Inferior parietal cortex (tissue), 1 donor: Measurements from ENCODE around the gene CRYGN.

Source experiments
- DNase-seq: peaks from one replicate; pipeline ENCODE4 v3.0.0-alpha.2; 2016; ENCODE audit errors: extremely low spot score

CRYGN gene

GRCh38 chr7:151426904-151427704, 12.8 kb downstream of the CRYGN start:
- no peak for DNase-seq

GRCh38 chr7:151426441-151426903, 13.5 kb downstream of the CRYGN start:
- DNase-seq, result no peak

GRCh38 chr7:151425670-151426440, 14.1 kb downstream of the CRYGN start:
- no peak for DNase-seq

GRCh38 chr7:151424799-151425198, 15.1 kb downstream of the CRYGN start:
- no peak for DNase-seq

- DNase-seq, result no peak
Observed at GRCh38 chr7:151423936-151424335, 16.0 kb downstream of the CRYGN start.

GRCh38 chr7:151423226-151423625, 16.7 kb downstream of the CRYGN start:
- no peak for DNase-seq

GRCh38 chr7:151422212-151422611, 17.7 kb downstream of the CRYGN start:
- no peak for DNase-seq

- DNase-seq, result no peak
Observed at GRCh38 chr7:151420144-151420543, 19.8 kb downstream of the CRYGN start.

- no peak for DNase-seq
Observed at GRCh38 chr7:151416941-151417315, 23.0 kb downstream of the CRYGN start.

GRCh38 chr7:151416112-151416940, 23.6 kb downstream of the CRYGN start:
- no peak for DNase-seq

- no peak for DNase-seq
Observed at GRCh38 chr7:151415375-151416105, 24.4 kb downstream of the CRYGN start.

GRCh38 chr7:151413241-151413640, 26.7 kb downstream of the CRYGN start:
- no peak for DNase-seq

GRCh38 chr7:151412318-151412717, 27.6 kb downstream of the CRYGN start:
- no peak for DNase-seq

- DNase-seq, result no peak
Observed at GRCh38 chr7:151411551-151411950, 28.4 kb downstream of the CRYGN start.

GRCh38 chr7:151410405-151411390, 29.2 kb downstream of the CRYGN start:
- no peak for DNase-seq

- DNase-seq, result no peak
Observed at GRCh38 chr7:151409667-151410404, 30.1 kb downstream of the CRYGN start, which contains the start of gene WDR86. Gene WDR86, minus strand, starts transcription at chr7:151410038. Its CDS starts 449 bp downstream, at chr7:151409589.

GRCh38 chr7:151408839-151409666, 30.9 kb downstream of the CRYGN start:
- no peak for DNase-seq

GRCh38 chr7:151408498-151408838, 31.5 kb downstream of the CRYGN start:
- no peak for DNase-seq
